HUES64 (cell line): Measurements from ENCODE around the gene NEK11.

Experiments
- H3K27ac ChIP-seq: 2 replicates; pipeline ENCODE4 v1.7.0; 2013; ENCODE audit warnings: low read depth, low read length, inconsistent platforms
- H3K27me3 ChIP-seq: 2 replicates; pipeline ENCODE4 v1.6.1; 2013; ENCODE audit warnings: mild to moderate bottlenecking, low read length; ENCODE audit not compliant: insufficient read depth
- H3K36me3 ChIP-seq: 2 replicates; pipeline ENCODE4 v1.6.1; 2013; ENCODE audit warnings: mild to moderate bottlenecking, low read length; ENCODE audit not compliant: insufficient read depth
- H3K4me1 ChIP-seq: 2 replicates; pipeline ENCODE4 v1.6.1; 2013; ENCODE audit warnings: mild to moderate bottlenecking, low read length, moderate library complexity; ENCODE audit not compliant: insufficient read depth
- H3K4me3 ChIP-seq: 2 replicates; pipeline ENCODE4 v1.5.1; 2013; ENCODE audit warnings: mild to moderate bottlenecking, low read length, moderate library complexity
- H3K9ac ChIP-seq: 2 replicates; pipeline ENCODE4 v1.6.1; 2013; ENCODE audit warnings: mild to moderate bottlenecking, low read depth, low read length
- H3K9me3 ChIP-seq: 2 replicates; pipeline ENCODE4 v1.6.1; 2013; ENCODE audit warnings: low read depth, low read length; ENCODE audit not compliant: insufficient read depth
- WGBS: fragments of 150-250, 120-280 bp; methylation state at CpG from one replicate; pipeline ENCODE4 v1.1.7; 2013; ENCODE audit warnings: missing lambda C conversion rate; 5-methylcytosine and 5-hydroxymethylcytosine counted together

NEK11 gene

GRCh38 chr3:131007782-131008181 is 18.9 kb upstream of the NEK11 start:
- Histone ChIP-seq H3K4me1 (no peaks in the 10 kb centered on the region), H3K4me3 (no peak overlapping the region), H3K27me3 (no peaks in the 10 kb centered on the region), H3K27ac (no peak overlapping the region), H3K9ac (no peak overlapping the region), H3K36me3 (peaks cover 53% of the 10 kb centered on the region), H3K9me3 (no peaks in the 10 kb centered on the region)
- 100% methylated on average over 2 of the region's 2 CpGs for WGBS

GRCh38 chr3:131008326-131008725 is 18.4 kb upstream of the NEK11 start:
- WGBS: 94% methylated on average over 1 of the region's 1 CpG
- peaks cover 53% of the 10 kb centered on the region for H3K36me3 ChIP-seq
- H3K27me3 ChIP-seq: no peaks in the 10 kb centered on the region
- no peak overlapping the region for H3K4me3 ChIP-seq
- no peaks in the 10 kb centered on the region for H3K4me1 ChIP-seq
- no peaks in the 10 kb centered on the region for H3K9me3 ChIP-seq
- no peak overlapping the region for H3K27ac ChIP-seq
- H3K9ac ChIP-seq: no peak overlapping the region

- no peak overlapping the region for H3K9ac ChIP-seq
- no peak overlapping the region for H3K27ac ChIP-seq
- H3K4me1 ChIP-seq: no peaks in the 10 kb centered on the region
- H3K27me3 ChIP-seq: no peaks in the 10 kb centered on the region
- WGBS: 100% methylated on average over 1 of the region's 1 CpG
- H3K4me3 ChIP-seq: no peak overlapping the region
- H3K36me3 ChIP-seq: peaks cover 53% of the 10 kb centered on the region
- H3K9me3 ChIP-seq: no peaks in the 10 kb centered on the region
Measured at GRCh38 chr3:131009698-131010097, 17.0 kb upstream of the NEK11 start.

- no peaks in the 10 kb centered on the region for H3K4me1 ChIP-seq
- no peak overlapping the region for H3K9ac ChIP-seq
- peaks cover 50% of the 10 kb centered on the region for H3K36me3 ChIP-seq
- no peak overlapping the region for H3K27ac ChIP-seq
- WGBS: 91% methylated on average over 3 of the region's 3 CpGs
- H3K27me3 ChIP-seq: no peaks in the 10 kb centered on the region
- no peaks in the 10 kb centered on the region for H3K9me3 ChIP-seq
- no peak overlapping the region for H3K4me3 ChIP-seq
Measured at GRCh38 chr3:131018970-131019369, 7.7 kb upstream of the NEK11 start.

- Histone ChIP-seq H3K9ac (no peak overlapping the region), H3K27ac (no peak overlapping the region), H3K4me3 (no peak overlapping the region), H3K27me3 (no peaks in the 10 kb centered on the region), H3K36me3 (peaks cover 43% of the 10 kb centered on the region), H3K4me1 (no peaks in the 10 kb centered on the region), H3K9me3 (no peaks in the 10 kb centered on the region)
- 80% methylated on average over 5 of the region's 5 CpGs for WGBS
Measured at GRCh38 chr3:131020122-131020693, 6.5 kb upstream of the NEK11 start.

- Histone ChIP-seq H3K4me1 (peaks cover 6% of the 10 kb centered on the region; the same call in 1 of the 2 replicates), H3K27me3 (0 out of 2 replicates have a peak, but pooled peaks cover 3% of the 10 kb centered on the region), H3K27ac (no peak overlapping the region), H3K9me3 (no peaks in the 10 kb centered on the region), H3K9ac (no peak overlapping the region), H3K36me3 (peaks cover 16% of the 10 kb centered on the region), H3K4me3 (peak overlapping the region; percentile 83)
- WGBS: 94% methylated on average over 1 of the region's 1 CpG
Measured at GRCh38 chr3:131025539-131025938, 1.1 kb upstream of the NEK11 start.

GRCh38 chr3:131028844-131029243 is 2.2 kb downstream of the NEK11 start:
- Histone ChIP-seq H3K36me3 (peaks cover 7% of the 10 kb centered on the region), H3K9ac (no peak overlapping the region), H3K4me1 (peaks cover 6% of the 10 kb centered on the region; the same call in 1 of the 2 replicates), H3K27ac (no peak overlapping the region), H3K4me3 (no peak overlapping the region), H3K27me3 (0 out of 2 replicates have a peak, but pooled peaks cover 3% of the 10 kb centered on the region), H3K9me3 (no peaks in the 10 kb centered on the region)
- 98% methylated on average over 3 of the region's 3 CpGs for WGBS

GRCh38 chr3:131031660-131032059 is 5.0 kb downstream of the NEK11 start:
- Histone ChIP-seq H3K9ac (no peak overlapping the region), H3K9me3 (no peaks in the 10 kb centered on the region), H3K27me3 (0 out of 2 replicates have a peak, but pooled peaks cover 3% of the 10 kb centered on the region), H3K27ac (no peak overlapping the region), H3K4me3 (no peak overlapping the region), H3K36me3 (no peaks in the 10 kb centered on the region), H3K4me1 (no peaks in the 10 kb centered on the region)
- WGBS: 100% methylated on average over 1 of the region's 3 CpGs

GRCh38 chr3:131033480-131034080 is 6.9 kb downstream of the NEK11 start:
- WGBS: 17% methylated on average over 1 of the region's 1 CpG
- Histone ChIP-seq H3K4me1 (no peaks in the 10 kb centered on the region), H3K9me3 (no peaks in the 10 kb centered on the region), H3K9ac (no peak overlapping the region), H3K27ac (no peak overlapping the region), H3K4me3 (no peak overlapping the region), H3K36me3 (no peaks in the 10 kb centered on the region), H3K27me3 (no peaks in the 10 kb centered on the region)

GRCh38 chr3:131036200-131036816 is 9.6 kb downstream of the NEK11 start:
- H3K4me3 ChIP-seq: no peak overlapping the region
- H3K27ac ChIP-seq: no peak overlapping the region

GRCh38 chr3:131036986-131037385 is 10.3 kb downstream of the NEK11 start:
- H3K4me3 ChIP-seq: no peak overlapping the region
- H3K36me3 ChIP-seq: no peaks in the 10 kb centered on the region
- 92% methylated on average over 5 of the region's 5 CpGs for WGBS
- H3K9me3 ChIP-seq: no peaks in the 10 kb centered on the region
- H3K27me3 ChIP-seq: no peaks in the 10 kb centered on the region
- H3K9ac ChIP-seq: no peak overlapping the region
- H3K4me1 ChIP-seq: no peaks in the 10 kb centered on the region
- H3K27ac ChIP-seq: no peak overlapping the region

More at GRCh38 chr3:131036200-131036816, 9.6 kb downstream of the NEK11 start:
- no peaks in the 10 kb centered on the region for H3K36me3 ChIP-seq
- no peaks in the 10 kb centered on the region for H3K9me3 ChIP-seq
- H3K27me3 ChIP-seq: no peaks in the 10 kb centered on the region
- no peaks in the 10 kb centered on the region for H3K4me1 ChIP-seq
- WGBS: 88% methylated on average over 1 of the region's 1 CpG
- no peak overlapping the region for H3K9ac ChIP-seq
